Fibroblast of upper back skin (primary cell): ENCODE measurements around the gene SOX3.

Experiments
- DNase-seq: peaks from one replicate; pipeline ENCODE4 v3.0.0-alpha.2; 2013

SOX3 gene

DNA sequence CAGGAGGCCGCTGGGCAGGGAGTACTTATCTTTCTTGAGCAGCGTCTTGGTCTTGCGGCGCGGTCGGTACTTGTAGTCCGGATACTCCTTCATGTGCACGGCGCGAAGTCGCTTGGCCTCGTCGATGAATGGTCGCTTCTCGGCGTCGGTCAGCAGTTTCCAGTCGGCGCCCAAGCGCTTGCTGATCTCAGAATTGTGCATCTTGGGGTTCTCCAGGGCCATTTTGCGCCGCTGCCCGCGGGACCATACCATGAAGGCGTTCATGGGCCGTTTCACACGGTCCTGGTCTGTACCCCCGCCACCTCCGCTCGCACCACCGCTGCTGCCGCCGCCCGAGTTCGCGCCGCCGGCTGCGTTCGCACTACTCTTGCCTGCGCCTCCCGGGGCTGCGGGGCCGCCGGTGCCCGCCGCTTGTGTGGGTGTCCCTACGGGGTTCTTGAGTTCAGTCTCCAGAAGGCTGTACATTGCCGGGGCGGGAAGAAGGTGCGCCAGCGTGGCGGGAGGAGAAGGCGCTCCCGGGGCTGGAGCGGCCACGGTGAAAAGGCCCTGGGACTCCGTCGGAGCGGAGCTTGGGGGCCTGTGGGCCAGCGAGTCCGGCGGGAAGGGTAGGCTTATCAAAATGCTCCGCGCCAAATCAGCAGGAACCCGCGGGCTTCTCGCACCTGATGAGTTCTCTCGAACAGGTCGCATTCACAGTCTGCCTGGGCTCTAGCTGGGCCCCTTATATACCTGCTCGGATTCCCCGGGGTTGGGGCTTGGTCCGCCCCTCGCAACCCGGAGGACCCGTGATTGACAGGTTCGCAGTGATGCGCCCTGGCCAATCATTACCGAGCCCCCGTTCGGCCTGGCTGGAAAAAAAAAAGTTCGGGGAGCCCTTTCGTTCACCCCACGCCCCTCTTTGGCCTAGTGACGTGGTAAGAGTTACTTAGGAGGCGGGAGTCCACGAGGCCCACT is at the start of gene SOX3:
Gene SOX3 (minus strand): TSS at position 699 of the 954 bp plus-strand sequence. CDS start 9 bp downstream, at position 690.
- DNase-seq: no peak

DNA sequence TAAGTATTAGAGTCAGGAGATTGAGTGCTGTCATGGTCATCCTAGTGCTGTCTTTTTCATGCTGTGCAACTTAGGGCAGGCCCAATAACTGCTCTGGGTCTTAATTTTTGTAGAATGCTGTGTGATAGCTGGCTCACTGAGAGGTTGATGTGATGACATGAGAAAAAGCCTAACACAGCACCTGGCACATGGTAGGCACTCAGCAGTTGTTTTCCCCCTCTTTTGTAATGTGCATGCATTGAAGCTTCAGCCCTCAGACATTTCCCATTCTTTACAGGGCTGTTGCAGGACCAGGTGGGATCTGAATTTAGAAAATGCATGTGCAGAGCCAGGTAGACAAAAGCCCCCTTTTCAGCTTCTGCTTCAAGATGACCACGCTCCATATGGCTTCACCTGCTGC is 44.1 kb upstream of the SOX3 start:
- DNase-seq: no peak

DNA sequence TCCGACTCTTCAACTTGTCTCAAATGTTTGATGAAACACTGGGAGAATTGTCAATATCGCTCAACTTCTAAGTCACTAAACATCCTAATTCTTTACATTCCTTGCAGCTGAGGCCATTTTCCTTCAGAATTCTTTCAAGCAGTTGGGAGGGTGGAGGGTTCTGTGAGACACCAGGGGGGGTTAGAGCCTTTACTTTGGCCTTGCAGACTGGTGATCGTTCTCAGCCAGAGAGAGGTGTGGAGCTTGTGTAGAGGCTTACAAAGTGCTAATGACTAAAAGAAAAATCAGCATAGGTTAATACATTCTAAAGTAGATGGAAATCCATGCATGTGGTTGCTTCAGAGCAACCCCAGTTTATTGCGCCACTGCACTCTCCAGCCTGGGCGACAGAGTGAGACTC is 21.3 kb upstream of the SOX3 start:
- peak; percentile 76 for DNase-seq

DNA sequence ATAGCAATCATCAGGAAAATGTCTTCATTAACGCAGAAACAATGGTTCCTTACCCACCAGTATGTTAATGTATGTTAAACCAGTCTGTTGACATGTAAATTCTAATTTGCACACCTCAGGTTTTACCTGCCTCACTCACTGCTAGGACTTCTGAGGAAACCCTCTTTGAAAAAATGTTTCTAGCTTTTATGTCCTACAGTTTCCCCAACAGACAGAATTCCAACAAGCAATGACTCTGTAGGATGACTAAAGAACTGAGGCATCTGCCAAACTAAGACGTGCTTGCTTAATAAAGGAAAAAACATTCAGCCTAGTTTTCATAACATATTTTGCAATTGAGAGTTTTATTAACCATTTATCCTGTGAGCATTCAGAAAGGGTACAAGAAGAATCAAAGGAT is 20.6 kb upstream of the SOX3 start:
- DNase-seq: peak; percentile 72

DNA sequence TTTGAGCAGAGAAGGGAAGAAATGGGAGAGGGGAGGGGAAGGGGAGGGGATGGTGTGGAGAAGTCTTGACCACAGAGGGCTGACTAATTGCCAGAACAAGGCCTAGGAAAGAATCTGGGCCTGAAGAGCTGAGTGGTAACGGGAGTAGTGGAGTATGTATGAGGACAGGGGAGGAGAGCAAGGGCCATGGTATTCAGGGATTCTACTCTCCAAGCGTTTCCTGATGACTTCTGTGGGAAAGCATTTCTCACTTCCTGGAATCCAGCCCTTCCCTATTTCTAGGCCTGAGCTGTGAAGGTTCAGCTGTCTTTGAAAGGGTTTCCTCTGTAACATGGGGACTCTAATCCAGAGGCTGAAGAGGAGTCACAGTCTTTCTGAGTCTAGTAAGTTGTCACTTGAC is 19.7 kb upstream of the SOX3 start:
- DNase-seq: peak; percentile 89

DNA sequence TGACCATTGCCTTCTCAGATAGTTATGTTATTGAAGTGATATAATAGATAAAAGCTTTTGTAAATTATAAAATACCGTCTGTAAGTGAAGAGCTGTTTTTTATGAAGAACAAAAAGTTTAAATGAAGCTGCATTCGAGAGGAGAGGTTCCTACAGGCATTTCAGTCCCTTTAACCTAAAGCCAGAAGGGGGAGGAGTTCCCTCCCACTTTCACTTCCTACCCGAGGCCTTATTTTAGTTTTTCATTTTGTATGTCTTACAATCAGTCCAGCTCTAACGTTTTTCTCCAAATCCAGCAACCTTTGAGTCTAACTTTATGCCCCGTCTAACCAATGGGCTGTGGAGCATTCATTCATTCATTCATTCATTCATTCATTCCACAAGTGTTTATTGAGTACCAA is 16.5 kb upstream of the SOX3 start:
- no peak for DNase-seq

DNA sequence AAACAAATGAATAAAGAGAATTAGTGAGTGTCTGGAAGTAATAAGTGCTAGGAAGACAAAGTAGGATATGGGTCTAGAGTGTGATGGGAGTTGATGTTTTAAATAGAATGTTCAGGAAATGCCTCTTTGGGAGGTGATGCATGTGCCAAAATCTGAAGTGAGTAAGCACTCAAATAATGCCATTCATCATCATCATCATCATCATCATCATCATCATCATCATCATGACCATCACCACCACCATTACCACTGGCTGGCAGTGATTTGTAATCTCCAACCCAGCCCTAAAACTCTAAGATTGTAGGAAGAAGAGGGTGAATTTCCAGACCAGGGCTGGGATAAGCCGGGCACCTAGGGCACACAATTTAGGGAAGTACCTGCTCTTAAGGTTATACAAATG is 9.7 kb upstream of the SOX3 start:
- no peak for DNase-seq

DNA sequence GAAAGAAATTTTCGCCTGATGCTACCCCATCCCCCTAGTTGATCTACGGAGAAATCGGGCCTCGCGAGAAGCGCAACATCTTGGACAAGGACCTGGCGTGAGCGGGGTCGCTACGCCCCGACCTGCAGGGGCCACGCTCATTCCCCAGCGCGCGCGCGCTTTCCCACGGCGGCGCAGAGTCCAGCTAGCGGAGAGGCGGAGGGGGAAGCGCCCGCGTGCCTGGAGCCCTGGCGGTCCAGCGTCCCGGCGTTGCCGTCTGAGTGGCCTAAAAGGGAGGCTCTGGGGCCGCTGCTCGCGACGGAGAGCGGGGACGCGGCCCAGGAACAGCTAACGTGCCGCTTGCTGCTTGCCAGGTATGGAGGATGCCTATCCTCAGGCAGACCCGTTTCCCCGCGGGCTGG is 6.0 kb upstream of the SOX3 start:
- no peak for DNase-seq

DNA sequence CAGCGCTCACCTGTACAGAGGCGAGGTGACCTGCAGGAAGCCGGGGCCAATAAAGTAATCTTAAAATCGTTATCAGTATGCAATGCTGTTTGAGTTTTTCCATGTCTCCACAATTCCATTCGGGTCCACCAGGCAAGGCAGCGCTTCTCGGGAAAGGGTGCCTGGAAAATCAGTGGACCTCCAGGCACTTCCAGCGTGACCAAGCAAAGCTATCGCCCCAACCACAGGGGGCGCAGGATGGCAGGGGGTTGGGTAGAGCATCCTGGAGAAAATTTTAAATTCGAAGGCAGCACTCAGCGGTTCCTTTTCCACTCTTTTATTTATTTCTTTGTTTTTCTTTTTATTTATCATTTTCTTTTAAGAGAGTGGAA is 5.4 kb upstream of the SOX3 start:
- no peak for DNase-seq

DNA sequence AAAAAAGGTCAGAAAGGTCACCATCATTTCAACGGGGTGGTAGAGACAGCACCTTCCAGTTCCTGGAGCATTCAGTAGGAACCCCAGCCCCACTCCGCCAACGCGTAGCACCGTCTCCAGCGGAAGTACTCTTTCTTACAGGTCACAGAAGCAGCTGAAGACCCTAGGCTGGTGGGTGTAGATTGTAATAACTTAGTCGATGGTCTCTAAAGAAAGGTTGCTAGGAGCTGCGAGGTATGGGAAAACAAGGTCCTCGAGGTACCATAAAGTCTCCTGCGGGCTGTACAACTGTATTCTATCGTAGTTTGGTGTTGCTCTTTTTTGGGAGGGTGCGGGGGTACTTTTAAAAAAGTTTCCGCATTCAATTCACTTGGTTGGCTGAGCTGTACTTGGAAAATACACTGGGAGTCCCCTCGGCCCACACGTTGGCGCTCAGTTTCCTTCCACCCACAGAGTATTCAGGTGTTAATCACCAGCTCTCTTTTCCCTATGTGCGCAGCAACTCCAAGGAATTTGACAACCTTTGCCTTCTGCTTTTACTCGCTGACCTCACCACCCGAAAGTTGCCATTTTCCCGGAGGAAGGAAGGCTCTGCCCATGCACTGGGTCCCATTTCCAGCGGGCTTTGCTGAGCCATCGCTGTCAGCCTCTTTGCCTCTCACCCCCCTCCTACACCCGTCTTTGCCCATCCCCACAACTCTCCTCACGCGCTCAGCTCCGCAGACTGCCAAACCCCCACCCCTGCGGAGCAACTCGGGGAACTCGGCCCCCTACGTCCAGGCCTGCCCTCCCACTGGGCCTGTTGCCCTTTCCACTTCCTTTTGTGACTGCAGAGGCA is 4.8 kb upstream of the SOX3 start:
- DNase-seq: no peak

DNA sequence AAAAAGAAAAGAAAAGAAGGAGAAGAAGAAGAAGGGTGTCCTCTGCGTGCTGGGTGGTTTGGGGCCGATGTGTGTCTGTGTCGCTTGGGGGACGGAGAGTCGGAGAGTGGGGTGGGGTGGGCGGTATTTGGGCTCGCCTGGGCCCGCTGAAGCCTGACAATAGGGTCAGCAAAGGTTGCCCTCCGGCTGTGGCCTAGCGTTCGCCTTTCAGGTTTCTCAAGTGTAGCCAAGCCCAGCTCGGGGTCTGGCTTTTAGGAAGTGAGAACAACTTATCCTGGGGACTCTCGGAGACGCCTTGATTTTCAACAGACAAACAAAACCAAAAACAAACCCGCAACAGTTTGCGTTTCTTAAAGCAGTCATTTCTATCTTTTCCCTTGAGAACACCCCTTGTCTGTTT is 4.1 kb upstream of the SOX3 start:
- DNase-seq: no peak

DNA sequence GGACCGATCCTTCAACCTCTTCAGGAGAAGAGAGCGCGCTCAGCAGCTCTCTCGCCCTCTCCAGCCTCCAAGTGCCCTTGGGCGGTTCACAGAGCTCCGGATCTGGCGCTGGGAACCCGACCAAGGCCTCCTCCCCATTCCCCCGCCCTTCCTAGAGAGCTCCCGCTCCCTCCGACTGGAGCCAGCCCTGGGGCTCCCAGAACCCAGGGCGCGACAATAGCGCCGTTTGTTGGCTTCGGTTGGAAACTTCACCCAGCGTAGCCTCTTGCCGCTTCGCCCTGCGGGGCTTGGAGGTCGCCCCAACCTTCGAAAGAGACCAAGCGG is 3.1 kb upstream of the SOX3 start:
- DNase-seq: no peak

DNA sequence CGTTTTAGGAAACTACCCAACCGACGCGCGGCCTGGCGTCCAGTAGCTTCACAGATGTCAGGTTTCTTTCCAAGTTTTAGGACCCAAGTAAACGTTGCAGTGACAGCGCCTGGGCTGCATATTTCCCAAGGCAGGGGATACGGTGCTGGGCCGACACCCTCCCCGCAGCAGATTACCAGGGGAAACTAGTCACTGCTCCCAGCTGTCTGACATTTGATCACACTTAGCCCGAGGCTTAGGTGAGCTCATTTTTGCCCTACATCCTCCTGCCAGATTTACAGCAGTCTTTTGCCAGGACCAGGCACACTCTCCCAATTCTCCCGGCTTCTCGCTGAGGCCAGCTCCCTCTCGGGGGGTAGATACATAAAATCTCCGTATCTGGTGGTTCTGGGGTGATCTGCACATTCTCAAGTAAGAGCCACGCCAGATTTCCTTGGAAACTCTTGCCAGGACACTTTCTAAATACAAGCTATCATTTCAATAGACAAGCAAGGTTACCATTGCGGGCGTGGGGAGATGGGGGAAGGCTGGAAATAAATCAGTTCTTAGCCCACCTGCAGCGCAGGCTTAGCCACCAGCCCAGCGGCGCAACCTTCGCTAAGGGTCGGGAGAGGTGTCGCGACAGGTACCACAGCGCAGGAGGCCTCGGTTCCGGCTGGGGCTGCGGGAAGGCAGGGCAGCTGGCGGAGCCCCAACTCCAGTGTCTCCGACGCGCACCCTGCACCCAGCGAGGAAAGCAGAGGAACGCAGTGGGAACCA is 2.5 kb upstream of the SOX3 start:
- DNase-seq: no peak

DNA sequence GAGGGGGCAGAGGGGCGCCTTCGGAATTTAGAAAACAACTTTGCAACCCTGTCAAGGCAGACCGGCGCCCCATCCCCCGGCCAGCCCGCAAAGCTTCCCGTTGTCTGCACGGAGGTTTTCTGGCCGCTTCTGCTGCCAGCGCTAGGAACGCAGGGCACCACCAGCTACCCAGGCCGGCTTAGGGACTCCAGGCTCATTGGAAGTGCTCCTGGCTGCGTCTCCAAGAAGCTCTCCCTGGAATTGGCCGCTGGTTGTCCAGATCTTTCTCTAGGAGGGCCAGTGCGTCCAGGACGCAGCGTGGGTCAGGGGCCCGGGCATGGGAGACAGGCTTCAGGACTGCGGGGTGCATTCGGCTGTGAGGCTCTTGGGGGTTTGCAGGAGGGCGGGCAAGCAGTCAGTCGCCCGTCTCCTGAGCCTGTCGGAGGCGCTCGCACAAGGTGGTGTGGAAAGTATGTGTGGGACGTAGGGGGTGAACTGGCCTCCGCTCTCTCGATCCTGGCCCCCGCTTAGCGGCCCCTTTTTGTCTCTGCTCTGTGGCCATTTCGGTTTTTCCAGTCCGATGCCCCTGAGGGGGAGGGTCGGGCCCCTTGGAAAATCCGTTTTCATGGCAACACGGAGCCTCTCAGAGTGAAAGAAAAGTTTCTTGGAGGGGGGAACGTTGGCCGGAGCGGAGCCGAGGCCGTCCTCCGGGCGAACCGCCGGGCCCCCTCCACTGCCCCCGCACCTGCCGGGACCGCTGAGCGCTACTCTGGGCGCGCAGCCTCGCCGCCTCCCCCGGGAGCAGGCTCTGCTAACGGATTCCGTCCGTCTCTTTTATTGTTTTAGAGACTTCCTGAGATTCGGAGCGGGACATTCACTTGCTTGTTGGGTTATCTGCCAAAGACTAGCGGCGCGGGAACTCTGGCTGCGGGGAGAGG is 810 bp upstream of the SOX3 start:
- DNase-seq: no peak

DNA sequence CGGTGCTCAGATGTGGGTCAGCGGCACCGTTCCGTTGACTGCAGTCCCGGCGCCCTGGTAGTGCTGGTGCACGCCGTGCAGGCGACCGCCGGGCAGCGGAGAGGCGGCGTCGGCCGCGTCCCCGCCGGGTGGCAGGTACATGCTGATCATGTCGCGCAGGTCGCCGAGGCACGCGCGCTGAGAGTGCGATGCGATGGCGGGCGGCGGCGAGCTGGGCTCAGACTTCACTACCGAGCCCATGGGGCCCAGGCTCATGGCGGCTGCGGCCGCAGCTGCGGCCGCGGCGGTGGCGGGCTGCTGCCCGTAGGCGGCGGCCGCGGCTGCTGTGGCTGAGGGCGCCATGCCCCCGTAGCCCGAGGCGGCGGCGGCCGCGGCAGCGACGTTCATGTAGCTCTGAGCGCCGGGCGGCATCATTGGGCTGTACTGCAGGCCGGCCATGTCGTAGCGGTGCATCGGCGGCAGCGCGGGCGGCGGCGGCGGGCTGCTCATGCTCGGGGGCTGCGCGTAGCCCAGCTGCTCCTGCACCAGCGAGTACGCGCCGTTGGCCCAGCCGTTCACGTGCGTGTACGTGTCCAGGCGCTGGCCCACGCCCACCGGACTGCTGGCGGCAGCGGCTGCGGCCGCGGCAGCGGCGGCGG is 1.0 kb downstream of the SOX3 start:
- DNase-seq: no peak

DNA sequence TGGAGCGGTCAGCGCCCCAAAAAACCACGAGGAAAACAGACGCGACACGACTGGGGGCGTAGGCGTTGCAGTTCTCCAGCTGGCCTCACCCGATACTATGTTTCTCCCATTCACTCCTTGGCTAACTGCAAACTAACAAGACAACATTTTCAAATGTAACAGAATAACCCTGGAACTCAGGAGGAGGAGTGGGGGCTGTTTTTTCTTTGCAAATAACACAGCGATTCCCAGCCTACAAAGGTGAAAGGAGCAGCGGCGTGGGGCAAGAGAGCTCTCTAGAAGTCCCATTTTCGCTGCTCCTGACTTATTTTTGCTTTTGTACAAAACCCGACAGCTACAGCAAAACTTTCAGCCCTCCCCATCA is 1.6 kb downstream of the SOX3 start:
- no peak for DNase-seq

DNA sequence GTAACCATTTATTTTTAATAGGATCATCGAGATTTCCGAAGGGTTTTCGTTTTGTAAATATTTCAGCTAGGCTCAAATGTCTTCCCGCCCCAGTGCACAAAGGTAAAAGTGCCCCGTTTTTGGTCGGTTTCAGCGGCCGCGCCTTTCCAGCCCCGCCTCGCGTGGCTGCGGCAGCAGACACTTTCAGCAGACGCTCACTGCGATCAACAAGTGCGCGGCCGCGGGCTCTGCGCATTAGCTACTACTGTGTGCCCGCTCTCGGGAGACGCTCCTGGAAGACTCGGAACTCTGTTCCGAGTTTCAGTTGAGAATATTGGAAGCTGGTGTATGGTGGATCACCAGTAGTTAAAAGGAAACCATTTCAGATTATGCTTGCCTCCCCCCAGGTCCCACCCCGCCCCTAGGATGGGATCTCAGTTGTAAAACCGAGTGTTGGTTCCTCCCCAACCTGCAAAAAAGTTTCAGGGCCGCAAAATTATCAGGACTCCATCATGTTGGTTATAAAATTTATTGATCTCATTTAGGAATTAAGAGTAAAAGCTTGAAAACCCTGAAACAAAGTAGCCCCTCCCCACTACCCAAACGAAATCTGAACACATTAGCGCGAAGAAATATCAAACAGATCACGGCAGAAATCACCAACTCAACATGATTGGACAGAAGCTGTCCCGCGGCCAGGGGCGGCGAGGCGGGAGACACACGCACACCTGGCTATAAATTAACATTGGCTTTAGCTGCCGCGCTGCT is 2.2 kb downstream of the SOX3 start:
- no peak for DNase-seq

DNA sequence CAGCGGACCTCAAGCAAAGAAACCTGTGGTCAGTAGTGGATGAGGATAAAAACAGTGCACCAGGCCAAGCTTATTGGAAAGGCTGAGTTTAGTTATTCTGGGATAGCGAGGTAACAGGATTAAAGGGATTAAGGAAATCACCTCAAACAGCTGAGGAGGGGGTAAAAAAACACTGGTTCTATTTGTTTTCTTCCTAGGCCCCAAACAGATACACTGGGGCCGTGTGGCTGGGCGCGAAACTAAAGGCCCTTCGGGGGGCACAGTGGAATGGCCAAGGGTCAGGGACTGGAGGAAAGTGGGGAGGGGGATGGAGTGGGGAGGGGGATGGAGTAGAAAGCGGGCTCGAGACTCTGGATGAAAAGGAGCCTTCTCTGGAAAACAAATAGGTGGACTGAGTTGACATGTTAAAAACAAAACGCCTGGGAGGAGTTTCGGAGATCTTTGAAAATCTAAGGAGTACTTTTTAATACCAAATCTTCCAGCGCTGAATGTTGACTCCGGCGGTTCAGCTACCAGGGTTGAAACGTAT is 2.9 kb downstream of the SOX3 start:
- DNase-seq: no peak

DNA sequence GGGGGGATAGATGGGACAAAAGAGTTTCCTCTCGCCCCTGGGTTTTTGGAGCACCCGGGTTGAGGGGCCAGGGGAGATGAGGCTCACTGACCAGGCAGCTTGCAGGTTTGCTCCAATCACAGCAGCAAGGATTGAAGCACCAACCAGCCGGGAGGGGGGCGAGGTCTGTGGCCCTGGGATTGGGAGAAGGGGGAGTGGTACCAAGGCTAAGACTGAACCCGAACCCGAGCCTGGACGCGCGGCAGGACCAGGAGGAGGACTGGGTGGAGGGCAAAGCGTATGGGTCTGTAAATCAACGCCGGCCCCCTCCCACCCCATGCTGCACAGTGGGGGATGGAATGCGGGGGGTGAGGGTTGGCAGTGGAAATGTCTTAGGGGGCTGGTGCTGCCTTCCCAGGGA is 3.5 kb downstream of the SOX3 start:
- DNase-seq: no peak

DNA sequence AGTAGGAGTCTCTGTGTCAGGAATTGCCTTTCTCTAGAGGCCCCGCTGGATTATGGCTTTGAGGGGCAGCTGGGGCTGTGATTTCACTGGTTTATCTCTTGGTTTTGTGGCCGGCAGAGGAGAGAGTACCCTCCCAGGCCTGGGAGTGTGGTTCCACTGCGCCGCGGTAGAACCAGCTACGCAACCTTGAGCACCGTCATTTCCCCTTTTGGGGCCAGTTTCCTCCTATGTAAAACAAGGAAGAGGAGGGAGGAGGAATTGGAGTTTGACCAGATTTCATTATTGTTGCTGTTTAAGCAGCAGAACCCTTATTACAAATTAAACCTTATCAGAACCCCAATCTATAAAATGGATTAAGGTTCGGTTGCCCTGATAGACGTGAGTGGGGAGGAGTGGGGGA is 4.4 kb downstream of the SOX3 start:
- DNase-seq: no peak

DNA sequence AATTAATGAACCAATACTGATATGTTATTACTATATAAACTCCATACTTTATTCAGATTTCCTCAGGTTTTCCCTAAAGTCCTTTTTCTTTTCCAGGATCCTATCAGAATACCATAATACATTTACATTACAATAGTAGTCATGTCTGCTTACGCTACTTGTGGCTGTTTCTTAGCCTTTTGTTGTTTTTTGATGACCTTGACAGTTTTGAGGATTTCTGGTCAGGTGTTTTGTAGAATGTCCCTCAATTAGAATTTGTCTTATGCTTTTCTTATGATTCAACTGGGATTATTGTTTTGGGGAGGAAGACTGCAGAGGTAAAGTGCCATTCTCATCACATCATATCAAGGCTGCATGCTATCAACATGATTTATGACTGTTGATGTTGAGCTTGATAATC is 9.1 kb downstream of the SOX3 start:
- no peak for DNase-seq
